HS-27A (cell line): ENCODE data around the gene NTHL1.

Experiments used
- DNase-seq: peaks from one replicate; pipeline ENCODE4 v3.0.0-alpha.2; 2012; ENCODE audit warnings: low read depth, missing footprints

Gene NTHL1

DNA sequence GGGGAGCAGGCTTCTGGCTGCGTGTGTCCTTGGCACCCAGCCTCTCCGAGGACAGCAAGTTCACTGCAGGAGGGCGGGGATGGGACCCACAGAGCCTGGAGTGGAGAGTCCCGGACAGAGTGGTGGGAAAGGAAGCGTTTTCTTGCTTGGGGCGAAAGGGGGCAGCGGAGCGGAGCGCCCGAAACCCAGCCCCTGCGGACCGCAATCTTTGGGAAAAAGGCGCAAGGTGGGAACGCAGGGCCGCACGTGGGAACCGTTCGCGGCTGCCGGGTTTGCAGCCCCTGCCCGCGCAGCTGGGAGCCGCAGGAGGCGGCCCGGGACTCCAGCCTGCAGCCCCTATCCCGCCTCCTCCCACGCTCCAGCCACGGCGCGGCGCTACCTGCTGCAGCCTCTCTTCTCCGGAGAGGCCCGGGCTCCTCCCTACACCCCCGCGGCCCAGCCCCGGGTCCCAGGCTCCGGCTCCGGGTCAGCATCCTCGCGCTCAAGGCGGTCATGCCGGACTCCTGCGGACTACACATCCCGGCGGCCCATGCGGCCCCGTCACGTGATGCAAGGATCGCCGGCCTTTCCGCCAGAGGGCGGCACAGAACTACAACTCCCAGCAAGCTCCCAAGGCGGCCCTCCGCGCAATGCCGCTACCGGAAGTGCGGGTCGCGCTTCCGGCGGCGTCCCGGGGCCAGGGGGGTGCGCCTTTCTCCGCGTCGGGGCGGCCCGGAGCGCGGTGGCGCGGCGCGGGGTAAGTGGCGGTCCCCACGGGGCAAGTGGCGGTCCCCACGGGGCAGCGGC lies at the start of gene NTHL1, which contains the start of gene TSC2:
Gene NTHL1 (minus strand): TSS at position 505 of the 786 bp plus-strand sequence. CDS start 11 bp downstream, at position 494.
Gene TSC2 (plus strand): TSS at position 656 of the 786 bp plus-strand sequence. CDS start 631 bp downstream, outside the sequence.
- DNase-seq, result peak; percentile 81

DNA sequence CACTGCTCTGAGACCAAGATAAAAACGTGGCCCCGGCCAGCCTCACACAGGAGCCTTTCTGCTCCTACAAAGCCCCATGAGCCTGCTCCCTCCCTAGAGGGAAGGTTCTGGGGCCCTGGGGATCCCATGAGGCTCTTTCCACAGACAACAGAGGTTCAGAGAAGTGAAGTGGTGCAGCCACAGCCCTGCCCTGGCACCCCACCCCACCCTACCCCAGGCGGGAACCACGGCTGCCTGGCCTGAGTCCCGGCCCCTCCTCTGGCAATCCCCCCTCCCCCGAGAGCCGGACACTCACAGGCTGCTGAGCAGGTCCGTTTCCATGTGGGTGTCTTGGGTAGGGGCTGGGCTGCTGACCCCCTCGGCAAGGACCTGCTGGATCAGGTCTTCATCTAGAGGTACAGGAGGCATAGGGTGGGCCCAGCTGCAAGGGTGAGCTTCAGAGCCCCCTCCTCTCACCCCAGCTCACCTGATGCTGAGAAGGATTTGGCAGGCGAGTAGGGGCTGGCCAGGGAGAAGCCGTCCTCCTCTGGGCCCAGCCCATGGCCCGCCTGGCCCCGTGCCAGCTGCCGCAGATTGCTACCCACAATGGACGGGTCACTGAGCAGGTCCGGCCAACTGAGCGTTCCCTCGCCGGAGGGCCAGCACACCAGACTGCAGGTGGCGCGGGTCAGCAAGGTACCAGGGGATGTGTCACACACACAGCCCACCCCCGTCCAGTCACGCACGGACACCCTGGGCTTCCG lies 49.4 kb upstream of the NTHL1 start:
- no peak for DNase-seq

DNA sequence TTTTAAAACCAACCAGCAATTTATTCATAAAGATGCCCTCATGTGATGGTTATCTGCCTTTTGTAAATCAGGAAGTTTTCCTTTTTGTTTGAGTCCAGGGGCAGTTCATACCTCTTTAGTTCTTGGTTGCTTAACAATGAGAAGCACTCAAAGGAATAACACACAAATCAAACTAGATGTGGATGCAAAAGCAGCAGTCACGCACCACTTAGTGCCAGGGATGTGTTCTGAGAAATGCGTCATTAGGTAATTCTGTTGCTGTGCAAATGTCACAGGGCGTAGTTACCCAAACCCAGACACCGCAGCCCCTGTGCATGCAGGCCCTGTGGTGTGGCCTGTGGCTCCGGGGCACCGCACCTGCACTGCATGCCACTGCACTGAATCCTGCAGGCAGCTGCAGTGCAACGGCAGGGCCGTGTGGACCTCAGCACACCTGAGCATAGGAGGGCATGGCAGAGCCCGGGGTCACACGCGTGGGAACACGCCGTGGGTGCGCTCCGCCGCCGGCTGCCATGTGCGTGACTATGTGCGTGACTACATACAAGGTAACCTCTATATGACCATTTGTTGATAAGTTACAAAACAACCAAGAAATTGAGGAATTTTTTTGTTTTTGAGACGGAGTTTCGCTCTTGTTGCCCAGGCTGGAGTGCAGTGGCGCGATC lies 48.4 kb upstream of the NTHL1 start:
- DNase-seq, result no peak

DNA sequence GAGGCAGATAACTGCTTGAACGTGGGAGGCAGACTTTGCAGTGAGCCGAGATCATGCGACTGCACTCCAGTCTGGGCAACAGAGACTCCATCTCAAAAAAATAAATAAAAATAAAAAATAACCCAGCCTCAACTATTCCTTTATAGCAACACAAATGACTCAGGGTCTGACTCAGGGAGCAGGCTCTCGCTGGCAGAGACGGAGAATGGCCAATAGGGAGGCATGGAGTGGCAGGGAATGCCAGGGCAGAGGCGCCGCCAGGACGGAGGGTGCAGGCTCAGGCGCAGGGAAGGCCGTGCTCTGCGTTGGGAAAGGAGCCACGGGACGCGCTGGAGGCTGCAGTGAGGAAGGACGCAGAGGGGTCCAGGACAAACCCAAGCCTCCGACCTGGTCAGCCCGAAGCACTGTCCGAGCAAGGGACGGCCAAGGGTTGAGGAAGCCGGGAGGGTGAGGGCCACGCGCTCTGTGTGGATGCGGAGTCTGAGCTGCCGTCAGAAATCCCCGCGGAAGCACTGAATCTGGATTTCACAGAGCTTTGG lies 47.8 kb upstream of the NTHL1 start:
- no peak for DNase-seq

DNA sequence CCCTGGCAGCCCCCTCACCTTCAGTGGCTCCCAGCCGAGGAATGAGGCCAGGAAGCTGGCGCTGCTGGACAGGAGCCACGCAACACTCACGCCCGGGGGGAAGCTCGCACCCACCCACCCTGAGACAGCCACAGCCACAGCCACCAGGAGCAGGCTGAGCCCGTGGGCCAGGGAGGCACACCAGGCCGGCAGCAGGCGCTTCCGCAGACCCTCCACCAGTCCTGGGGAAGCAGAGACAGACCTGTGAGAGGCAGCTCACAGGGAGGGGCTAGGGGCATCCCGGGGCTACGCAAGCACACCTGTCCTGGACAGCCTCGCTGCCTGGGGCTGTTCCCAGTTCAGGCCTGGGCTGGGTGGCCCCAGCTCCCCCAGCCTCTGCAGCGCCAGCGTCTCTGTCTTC lies 46.2 kb upstream of the NTHL1 start:
- no peak for DNase-seq

DNA sequence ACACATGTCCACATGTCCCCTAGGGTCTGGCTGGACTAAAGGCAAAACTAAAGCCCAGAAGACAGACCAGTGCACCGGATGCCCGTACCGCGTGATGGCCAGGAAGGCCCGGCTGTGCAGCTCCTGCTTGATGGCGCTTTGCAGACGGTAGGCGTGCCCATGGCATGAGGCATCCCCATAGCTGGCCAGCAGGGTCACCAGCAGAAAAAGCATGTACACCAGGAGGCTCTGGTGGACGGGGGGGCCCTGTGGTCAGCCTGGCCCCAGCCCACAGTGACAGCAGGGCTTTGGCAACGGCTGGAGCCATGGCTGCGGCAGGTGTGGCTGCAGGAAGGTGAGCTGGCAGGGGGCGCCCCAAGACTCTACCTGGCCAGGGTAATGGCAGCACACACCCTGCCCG lies 45.2 kb upstream of the NTHL1 start:
- no peak for DNase-seq

DNA sequence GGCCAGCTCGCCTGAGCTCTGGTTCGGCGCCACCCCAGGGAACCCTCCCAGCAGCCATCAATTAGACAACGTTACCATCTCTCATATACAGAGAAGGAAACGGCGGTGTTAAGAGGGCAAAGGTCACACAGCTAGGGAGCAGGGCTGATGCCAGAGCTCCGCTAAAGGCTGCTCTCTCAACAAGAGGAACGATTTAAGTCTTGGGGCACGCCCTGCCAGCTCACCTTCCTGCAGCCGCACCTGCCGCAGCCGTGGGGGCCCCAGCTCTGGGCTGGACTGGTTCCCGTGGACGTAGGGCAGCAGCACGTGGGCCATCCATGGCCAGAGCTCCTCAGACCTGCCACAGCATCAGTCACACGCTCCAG lies 44.6 kb upstream of the NTHL1 start:
- DNase-seq, result no peak

DNA sequence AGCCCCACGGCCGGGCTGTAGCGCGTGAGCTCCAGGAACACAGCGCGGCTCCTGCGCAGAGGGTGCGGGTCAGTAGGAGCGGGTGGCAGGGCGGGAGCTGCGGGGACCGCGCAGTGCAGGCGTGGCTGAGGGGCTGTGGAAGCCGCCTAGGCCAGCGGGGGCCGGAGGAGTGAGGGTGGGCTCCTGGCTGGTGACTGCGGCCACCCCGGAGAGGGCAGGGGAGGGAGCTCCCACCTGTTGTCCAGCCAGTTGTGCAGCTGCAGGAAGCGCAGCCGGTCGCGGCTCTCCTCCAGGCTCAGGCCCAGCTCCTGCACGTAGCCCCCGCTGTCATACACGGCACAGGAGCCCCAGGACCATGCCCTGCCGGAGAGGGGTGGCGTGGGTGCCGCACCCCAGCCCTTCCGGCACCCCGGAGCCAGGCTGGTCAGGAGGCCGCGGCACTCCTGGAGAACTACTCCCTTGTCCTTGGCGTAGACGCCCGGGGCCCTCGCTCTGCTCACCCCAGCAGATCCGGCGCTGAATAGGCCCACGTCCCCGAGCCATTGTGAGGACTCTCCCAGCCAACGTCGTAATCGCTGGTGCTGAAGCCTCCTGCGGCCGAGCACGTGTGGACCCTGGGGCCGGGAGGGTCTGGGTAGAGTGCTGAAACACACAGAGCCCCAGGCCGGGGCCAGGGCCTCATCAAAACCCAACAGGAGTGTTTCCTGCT lies 44.1 kb upstream of the NTHL1 start:
- DNase-seq, result no peak

DNA sequence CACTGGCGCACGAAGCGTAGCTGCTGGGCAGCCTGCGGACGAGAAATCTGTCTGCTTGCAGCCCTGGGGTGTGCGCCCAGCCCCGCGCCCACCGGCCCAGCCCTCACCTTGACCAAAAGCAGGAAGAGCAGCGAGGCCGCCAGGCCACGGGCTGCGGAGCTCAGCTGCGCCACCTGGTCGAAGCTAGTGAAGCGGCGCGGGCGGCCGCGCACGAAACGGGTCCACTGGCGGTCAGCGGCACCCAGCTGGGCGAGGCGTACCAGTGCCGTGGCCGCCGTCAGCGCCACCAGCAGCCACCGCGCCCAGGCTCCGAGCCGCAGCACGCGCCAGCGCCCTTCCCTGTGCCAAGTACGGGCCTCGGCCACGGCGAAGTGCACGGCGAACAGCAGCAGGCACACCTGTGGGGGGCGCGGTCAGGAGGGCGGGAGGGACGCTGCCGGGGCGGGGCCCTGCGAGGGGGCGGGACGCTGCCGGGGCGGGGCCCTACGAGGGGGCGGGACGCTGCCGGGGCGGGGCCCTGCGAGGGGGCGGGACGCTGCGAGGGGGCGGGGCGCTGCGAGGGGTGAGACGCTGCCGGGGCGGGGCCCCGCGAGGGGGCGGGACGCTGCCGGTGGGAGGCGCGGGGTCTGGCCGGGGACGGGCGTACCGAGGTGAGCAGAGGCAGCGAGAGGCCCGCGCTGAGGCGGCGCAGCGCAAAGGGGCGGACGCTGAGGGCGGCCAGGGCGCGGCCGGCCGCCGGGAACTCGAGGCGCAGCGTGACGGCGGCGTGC lies 43.3 kb upstream of the NTHL1 start:
- no peak for DNase-seq

DNA sequence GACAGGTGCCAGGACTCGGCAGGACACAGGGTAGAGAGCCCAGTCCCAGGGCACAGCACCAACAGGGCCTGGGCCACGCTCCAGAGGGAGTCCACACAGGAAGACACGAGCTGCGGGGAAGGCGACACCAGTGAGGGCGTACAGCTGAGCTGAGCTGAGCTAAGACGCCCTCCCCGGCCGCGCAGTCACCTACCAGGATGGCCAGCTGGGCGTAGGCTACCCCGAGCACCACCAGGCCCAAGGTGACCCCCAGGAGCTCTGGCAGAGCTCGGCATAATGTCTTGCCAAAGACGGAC lies 42.8 kb upstream of the NTHL1 start:
- no peak for DNase-seq

DNA sequence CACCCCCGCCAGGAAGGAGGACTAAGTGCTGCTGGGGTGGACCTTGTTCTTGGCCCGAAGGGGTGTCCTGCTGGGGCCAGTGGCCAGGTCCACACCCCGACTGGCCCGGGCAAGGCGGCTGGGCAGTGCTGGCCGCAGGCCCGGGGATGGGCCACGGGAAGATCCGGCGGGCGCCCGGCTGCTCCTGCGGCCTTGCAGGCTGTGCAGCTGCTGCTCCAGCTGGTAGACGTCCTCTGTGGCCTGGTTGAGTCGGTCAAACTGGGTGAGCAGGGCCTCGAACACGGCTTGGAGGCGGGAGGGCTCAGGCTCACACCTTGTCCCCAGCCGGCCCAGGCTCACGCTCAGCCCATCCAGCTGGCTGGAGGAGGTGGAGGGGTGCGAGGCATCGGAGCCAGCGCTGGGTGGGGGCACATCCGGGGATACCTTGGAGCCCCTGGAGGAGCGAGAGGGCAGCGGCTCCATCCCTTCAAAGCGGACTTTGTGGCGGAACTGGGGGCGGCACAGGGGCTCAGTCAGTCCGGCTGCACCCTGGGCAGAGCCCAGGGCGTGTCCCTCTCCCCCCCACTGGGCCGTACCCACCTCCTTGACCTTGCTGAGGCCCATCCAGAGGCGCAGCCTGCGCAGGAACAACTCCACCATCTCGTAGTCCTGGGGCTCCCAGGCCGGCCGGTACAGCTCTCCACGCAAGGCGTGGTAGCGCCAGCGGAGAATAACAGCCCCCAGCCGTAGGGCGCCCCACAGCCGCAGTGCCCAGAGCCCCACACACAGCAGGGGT lies 42.3 kb upstream of the NTHL1 start:
- DNase-seq, result no peak

DNA sequence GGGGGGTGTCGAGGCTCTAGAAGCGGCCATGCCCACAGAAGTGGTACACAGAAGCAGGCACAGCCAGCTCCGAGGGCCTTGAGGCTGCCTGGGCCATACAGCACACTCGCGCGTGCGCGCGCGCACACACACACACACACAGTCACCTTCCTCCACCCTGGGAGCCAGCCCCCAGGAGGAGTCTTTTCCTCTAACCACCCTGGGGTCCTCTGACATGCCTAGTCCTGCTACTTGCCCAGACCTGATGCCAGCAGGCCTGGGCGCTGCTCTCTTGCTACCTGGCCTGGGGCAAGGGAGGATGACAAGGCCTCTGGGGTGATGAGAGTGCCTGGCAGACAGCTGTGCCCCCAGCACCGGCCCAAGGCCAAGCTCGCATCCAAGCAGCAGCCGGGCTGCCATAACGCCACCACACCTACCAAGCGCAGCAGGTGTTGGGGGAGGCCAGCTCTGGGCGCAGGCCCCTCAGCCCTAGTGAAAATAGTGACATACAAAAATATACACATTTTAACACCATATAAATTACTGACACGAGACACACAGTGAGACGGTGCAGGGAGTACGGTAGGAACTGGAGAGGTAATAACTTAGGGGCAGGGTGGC lies 41.2 kb upstream of the NTHL1 start:
- no peak for DNase-seq

DNA sequence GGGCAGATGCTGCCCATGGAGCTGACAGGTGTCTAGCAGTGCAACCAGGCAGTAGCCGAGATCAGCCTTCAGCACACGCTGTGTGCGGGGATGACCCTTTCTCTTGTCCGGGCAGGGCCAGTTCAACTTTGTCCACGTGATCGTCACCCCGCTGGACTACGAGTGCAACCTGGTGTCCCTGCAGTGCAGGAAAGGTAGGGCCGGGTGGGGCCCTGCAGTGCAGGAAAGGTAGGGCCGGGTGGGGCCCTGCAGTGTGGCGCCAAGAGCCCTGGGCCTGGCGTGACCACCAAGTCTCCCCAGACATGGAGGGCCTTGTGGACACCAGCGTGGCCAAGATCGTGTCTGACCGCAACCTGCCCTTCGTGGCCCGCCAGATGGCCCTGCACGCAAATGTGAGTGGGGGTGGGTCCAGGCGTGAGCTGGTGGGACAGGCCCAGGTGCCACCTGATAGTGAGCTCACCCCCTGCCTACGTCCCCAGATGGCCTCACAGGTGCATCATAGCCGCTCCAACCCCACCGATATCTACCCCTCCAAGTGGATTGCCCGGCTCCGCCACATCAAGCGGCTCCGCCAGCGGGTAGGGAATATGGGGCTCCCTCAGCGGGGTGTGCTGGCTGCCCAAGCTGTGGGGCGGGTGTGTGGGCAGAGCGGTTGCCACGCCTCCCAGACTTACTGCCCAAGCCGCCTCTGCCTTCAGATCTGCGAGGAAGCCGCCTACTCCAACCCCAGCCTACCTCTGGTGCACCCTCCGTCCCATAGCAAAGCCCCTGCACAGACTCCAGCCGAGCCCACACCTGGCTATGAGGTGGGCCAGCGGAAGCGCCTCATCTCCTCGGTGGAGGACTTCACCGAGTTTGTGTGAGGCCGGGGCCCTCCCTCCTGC lies 40.4 kb upstream of the NTHL1 start:
- DNase-seq, result no peak

DNA sequence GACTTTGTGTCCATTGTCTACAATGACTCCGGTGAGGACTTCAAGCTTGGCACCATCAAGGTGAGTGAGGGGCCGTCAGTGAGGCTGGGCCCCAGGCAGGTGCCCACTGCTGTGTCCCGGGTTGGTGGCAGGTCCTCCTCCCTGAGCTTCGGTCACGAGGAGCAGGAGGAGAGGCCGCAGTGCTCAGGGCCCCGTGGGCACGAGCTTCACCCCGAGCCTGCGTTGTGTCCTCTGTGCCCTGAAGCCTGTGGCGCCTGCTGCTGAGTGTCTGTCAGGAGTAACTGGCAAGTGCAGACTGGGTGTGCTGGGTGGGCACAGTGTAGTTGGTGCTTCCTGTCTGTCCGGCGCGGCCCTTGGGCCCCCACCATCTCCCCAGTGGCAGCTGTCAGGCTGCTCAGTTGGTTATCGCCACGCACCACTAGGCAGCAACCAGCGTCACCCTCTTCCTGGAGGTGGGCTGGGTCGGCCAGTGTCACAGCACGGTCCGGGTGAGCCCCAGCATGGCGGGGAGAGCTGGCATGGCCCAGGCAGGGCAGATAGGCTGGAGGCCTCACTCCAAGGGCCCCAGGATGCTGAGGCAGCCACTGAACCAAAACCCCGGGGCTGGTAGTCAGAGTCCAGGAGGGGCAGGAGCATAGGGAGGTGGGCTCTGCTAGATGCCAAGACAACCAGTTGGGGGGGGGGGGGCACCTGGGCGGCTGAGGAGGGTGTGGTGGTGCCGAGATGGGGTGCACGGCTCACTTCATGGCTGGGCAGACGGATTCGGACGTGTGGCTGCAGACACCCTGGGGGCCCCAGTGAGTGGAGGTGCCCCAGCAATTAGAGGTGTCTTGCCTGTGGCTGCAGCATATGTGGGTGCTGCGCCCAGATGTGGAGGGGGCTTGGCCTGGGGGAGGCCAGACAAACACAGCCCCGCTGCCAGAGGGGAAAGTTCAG lies 39.4 kb upstream of the NTHL1 start:
- no peak for DNase-seq

DNA sequence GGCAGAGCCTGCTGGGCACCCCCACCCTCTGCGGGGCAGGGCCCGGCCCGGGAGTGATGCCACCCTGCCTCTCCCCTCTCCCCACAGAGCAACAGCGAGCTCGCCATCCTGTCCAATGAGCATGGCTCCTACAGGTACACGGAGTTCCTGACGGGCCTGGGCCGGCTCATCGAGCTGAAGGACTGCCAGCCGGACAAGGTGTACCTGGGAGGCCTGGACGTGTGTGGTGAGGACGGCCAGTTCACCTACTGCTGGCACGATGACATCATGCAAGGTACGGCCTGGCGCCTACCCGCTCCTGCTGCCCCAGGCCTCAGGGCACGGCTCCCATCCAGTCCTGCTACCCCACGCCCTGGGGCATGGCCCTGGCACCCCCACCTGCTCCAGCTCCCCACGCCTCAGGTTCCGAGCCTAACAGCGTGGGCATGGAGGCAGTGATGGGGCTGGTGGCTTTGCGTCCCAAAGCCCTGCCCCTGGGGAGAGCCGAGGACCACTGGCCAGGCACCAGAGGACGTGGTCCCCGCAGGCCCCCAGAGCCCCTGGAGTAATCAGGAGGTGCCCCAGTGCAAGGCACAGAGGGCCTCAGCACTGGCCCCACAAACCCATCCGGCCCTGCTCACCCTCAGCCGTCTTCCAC lies 38.6 kb upstream of the NTHL1 start:
- no peak for DNase-seq

DNA sequence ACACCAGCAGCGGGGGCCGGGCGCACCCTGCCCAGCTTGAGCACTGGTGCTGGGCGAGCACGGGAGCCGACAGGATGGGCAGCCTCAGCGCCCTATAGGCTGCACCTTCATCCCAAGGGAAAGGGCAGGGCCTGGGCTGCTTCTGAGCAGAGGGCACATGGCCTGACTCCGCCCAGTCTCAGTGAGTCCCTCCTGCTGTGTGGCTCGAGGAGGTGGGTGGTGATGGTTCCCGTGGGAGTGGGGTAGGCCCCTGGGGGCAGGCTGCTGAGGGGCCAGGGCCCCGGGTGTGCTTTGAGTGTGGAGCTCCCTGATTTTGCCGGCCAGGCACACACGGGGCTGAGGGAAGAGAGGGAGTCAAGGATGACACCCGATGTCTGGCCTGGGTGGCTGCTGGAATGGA lies 38.0 kb upstream of the NTHL1 start:
- no peak for DNase-seq

DNA sequence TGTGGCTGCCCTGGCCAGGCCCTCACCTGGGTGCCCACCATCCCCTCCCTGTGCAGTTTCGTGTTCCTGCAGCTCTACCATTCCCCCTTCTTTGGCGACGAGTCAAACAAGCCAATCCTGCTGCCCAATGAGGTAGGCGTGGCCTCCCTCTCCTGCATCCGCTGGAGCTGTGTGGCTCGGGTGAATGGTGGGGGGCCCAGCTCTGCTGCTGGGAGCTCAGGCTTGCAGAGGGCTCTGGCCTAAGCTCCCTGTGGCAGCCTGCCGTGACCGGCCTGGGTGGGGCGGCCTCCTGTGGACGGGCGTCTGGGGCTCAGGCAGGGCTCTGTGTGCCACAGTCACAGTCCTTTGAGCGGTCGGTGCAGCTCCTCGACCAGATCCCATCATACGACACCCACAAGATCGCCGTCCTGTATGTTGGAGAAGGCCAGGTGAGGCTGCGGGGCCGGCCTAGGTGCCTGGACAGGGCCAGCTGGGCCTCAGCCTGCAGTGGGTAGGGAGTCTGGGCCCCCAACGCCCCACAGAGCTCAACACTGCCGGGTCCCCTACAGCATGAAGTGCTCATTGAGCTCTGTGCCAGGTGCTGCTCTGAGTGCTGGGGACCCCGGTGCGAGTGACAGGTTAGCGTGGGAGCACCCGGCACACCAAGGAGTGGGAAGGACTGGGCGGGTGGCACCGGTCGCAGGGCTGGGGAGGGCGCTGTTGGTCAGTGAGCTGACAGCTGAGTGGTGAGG lies 37.4 kb upstream of the NTHL1 start:
- no peak for DNase-seq
